HS-27A (cell line): Measurements from ENCODE around the gene RASAL1.

Source experiments
- DNase-seq: peaks from one replicate; pipeline ENCODE4 v3.0.0-alpha.2; 2012; ENCODE audit warnings: low read depth, missing footprints

The RASAL1 gene

GRCh38 chr12:113096675-113097461 is 38.7 kb downstream of the RASAL1 start:
- no peak for DNase-seq

- DNase-seq: no peak
These were observed 40.2 kb downstream of the RASAL1 start for GRCh38 chr12:113095405-113095804.

- DNase-seq: no peak
These were observed 40.8 kb downstream of the RASAL1 start for GRCh38 chr12:113094738-113095137.

GRCh38 chr12:113093409-113094101 is 42.0 kb downstream of the RASAL1 start:
- no peak for DNase-seq

GRCh38 chr12:113092607-113093408 is 42.8 kb downstream of the RASAL1 start:
- DNase-seq: no peak

- DNase-seq: no peak
These were observed 44.1 kb downstream of the RASAL1 start for GRCh38 chr12:113091506-113091905.

GRCh38 chr12:113090740-113091139 is 44.8 kb downstream of the RASAL1 start:
- no peak for DNase-seq

- DNase-seq: no peak
These were observed 45.7 kb downstream of the RASAL1 start for GRCh38 chr12:113089839-113090238.

GRCh38 chr12:113088971-113089756 is 46.4 kb downstream of the RASAL1 start:
- DNase-seq: no peak

- no peak for DNase-seq
These were observed 47.5 kb downstream of the RASAL1 start for GRCh38 chr12:113088037-113088436.

- no peak for DNase-seq
These were observed 48.4 kb downstream of the RASAL1 start for GRCh38 chr12:113087193-113087592.

- no peak for DNase-seq
These were observed 49.1 kb downstream of the RASAL1 start for GRCh38 chr12:113086249-113087164.

GRCh38 chr12:113083863-113084435 is 51.6 kb downstream of the RASAL1 start:
- no peak for DNase-seq

- DNase-seq: no peak
These were observed 52.9 kb downstream of the RASAL1 start for GRCh38 chr12:113082486-113083148.

- DNase-seq: no peak
These were observed 53.7 kb downstream of the RASAL1 start for GRCh38 chr12:113081873-113082272.

- DNase-seq: no peak
These were observed 57.7 kb downstream of the RASAL1 start for GRCh38 chr12:113077859-113078255.

- no peak for DNase-seq
These were observed 58.3 kb downstream of the RASAL1 start for GRCh38 chr12:113077057-113077858.

- no peak for DNase-seq
These were observed 60.4 kb downstream of the RASAL1 start for GRCh38 chr12:113075137-113075683.

GRCh38 chr12:113073586-113073985 is 62.0 kb downstream of the RASAL1 start:
- no peak for DNase-seq
